Right lobe of liver (tissue), 4 donors: ENCODE results near the gene CREBL2.

Source experiments
- POLR2A ChIP-seq: fragments of 450-650 bp; IDR thresholded peaks from one replicate; pipeline ENCODE4 v1.6.1; 2017; ENCODE audit warnings: antibody characterized with exemption, mild to moderate bottlenecking
- TF ChIP-seq, protein P1 (sequence below), 4 donors: fragments of 200-600 bp in 3 of 4; fragments of 450-650 bp in 1 of 4; IDR thresholded peaks; one replicate each; pipeline versions ENCODE4 v1.5.1 to v1.8.0; 2016 to 2022; ENCODE audit warnings: antibody characterized with exemption in 4 of 4, mild to moderate bottlenecking in 2 of 4
- donor health status: DM: no; HTN: no; CAD: no.
- donor health status: DM: no; HTN: no; CAD: no.
- donor health status: DM: no; HTN: yes; CAD: no.

DNA sequence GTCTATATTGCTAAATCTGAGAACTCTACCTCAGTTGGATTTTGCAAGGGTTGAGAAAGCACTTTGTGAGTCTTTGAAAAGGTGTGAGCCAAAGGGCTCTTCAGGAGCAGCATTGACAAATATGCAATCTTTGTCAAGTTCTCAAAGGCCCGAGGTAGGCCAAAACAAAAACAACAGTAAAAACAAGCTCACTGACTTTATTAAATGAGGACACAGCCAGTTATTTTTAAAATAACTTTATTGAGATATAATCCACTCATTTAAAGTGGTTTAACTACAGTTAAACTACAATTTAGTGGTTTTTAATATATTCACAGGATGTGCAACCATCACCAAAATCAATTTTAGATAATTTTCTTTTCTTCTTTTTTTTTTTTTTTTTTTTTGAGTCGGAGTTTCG is 2.0 kb upstream of the CREBL2 start:
- TF ChIP-seq, protein P1, sequence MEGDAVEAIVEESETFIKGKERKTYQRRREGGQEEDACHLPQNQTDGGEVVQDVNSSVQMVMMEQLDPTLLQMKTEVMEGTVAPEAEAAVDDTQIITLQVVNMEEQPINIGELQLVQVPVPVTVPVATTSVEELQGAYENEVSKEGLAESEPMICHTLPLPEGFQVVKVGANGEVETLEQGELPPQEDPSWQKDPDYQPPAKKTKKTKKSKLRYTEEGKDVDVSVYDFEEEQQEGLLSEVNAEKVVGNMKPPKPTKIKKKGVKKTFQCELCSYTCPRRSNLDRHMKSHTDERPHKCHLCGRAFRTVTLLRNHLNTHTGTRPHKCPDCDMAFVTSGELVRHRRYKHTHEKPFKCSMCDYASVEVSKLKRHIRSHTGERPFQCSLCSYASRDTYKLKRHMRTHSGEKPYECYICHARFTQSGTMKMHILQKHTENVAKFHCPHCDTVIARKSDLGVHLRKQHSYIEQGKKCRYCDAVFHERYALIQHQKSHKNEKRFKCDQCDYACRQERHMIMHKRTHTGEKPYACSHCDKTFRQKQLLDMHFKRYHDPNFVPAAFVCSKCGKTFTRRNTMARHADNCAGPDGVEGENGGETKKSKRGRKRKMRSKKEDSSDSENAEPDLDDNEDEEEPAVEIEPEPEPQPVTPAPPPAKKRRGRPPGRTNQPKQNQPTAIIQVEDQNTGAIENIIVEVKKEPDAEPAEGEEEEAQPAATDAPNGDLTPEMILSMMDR (IDR thresholded peaks at IDR 0.05) = no peak
- TF ChIP-seq POLR2A = no peak
